ENCODE results near the gene TRIM45. TPM values are rescaled to one million over a fixed set of nuclear protein-coding genes. Genes with fewer than 3 reads are reported as not detected.

TRIM45 gene
- total RNA-seq, 1 donor from 2014 or later, result 0.90 TPM

Other genes starting within 250 kb of the TRIM45 start
- gene PTGFRN, start 211.8 kb downstream of the TRIM45 start, total RNA-seq, result 153 and 238 TPM in 2 replicates
- 0.39 and 0.51 TPM in 2 replicates for gene CD101, start 120.0 kb downstream of the TRIM45 start, total RNA-seq
- gene TTF2, start 61.4 kb downstream of the TRIM45 start, total RNA-seq, result 9.0 and 12.3 TPM in 2 replicates
- gene VTCN1, start 89.2 kb upstream of the TRIM45 start, total RNA-seq, result not detected in 2 replicates
- 33.9 and 38.2 TPM in 2 replicates for gene MAN1A2, start 245.7 kb upstream of the TRIM45 start, total RNA-seq